GM20000 (cell line): ENCODE data around the gene SELENON.
"Not testable (repeated sequence)": the region's sequence is repeated elsewhere in the genome, so short reads cannot be mapped to it uniquely, and the experiment has no call there.

Source experiments
- DNase-seq: peaks from one replicate; pipeline ENCODE4 v3.0.0; 2012; ENCODE audit warnings: low spot score
- TF ChIP-seq, protein P1 (sequence below): IDR thresholded peaks from 2 replicates; pipeline ENCODE4 v1.5.1; 2012; ENCODE audit warnings: mild to moderate bottlenecking, control low read depth; ENCODE audit errors: extremely low read depth, missing control alignments

Gene SELENON

GRCh38 chr1:25837262-25837875 is 37.4 kb downstream of the SELENON start:
- no peak for DNase-seq
- TF ChIP-seq, protein P1, sequence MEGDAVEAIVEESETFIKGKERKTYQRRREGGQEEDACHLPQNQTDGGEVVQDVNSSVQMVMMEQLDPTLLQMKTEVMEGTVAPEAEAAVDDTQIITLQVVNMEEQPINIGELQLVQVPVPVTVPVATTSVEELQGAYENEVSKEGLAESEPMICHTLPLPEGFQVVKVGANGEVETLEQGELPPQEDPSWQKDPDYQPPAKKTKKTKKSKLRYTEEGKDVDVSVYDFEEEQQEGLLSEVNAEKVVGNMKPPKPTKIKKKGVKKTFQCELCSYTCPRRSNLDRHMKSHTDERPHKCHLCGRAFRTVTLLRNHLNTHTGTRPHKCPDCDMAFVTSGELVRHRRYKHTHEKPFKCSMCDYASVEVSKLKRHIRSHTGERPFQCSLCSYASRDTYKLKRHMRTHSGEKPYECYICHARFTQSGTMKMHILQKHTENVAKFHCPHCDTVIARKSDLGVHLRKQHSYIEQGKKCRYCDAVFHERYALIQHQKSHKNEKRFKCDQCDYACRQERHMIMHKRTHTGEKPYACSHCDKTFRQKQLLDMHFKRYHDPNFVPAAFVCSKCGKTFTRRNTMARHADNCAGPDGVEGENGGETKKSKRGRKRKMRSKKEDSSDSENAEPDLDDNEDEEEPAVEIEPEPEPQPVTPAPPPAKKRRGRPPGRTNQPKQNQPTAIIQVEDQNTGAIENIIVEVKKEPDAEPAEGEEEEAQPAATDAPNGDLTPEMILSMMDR: peak; percentile 20

GRCh38 chr1:25839808-25840207 is 39.8 kb downstream of the SELENON start:
- not testable (repeated sequence) for DNase-seq

DNA sequence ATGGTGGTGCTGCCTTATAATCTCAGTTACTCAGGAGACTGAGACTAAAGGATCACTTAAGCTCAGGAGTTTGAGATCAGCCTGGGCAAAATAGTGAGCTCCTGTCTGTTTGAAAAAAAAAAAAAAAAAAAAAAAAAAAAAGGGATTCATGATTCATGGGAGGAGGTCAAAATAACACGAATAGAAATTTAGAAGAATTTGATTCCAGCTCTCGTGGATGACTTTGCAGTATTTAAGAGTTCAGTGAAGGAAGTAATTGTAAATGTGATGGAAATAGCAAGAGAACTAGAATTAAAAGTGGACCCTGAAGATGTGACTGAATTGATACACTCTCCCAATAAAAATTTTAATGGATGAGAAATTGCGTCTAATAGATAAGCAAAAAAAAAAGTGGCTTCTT is 43.5 kb downstream of the SELENON start:
- no peak for DNase-seq
- TF ChIP-seq, protein P1: no peak

GRCh38 chr1:25844536-25845337 is 44.7 kb downstream of the SELENON start:
- TF ChIP-seq, protein P1: no peak
- no peak for DNase-seq

DNA sequence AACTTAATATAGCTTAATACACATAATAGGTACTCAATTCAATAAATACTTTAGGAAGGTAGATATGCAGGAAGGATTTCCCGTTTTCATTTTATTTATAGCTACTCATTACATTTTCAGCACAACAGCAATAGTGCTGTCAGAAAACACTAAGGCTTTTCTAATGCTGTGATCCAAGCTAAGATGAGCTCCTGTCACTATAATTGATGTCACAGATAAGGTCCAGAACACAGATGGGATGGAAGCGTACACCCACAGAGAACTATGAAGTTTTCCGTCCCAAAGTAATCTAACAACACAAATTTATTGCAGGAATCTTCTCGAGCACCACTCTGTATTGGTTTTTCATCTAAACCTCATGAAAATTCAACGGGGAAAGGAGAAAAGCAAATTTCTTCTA is 45.7 kb downstream of the SELENON start:
- DNase-seq: no peak
- TF ChIP-seq, protein P1: no peak

GRCh38 chr1:25847929-25848328 is 47.9 kb downstream of the SELENON start:
- DNase-seq: no peak
- TF ChIP-seq, protein P1: no peak

GRCh38 chr1:25848531-25848930 is 48.5 kb downstream of the SELENON start:
- TF ChIP-seq, protein P1: no peak
- no peak for DNase-seq
